ENCODE data around the gene ALOX12.
A peak's percentile ranks its signal among the peaks of the same experiment; 100 is the strongest.

ALOX12 gene

DNA sequence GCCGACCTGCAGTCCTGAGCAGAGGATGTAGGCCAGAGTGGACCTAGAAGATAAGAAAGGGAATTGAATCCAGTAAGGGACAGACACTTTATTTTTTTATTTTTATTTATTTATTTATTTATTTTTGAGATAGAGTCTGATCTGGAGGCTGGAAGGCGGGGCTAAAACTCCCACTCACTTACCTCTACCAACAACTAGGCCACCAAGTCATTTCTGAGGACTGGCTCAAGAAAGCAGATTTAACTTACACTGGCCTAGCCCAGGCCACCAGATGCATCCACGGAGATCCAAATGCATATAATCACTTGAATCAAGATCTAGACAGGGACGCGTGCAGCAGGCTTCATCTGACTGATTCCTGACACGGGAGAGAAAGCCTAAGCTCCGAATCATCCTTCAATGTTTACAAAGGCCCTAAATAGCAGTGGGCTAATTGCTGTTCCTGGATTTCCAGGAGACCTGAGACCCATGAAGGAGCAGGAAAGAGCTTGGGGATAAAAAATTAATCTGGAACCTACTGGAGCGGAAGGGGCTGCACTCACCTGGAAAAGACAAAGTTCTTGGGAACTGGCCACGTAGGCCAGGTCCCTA is 1.1 kb upstream of the ALOX12 start:
- Mint-ChIP-seq H3K27me3 (no peaks in the 10 kb centered on the region), H3K36me3 (ENCODE audit: low read depth) (peaks cover 18% of the 10 kb centered on the region), H3K4me1 (ENCODE audit: low read depth) (no peaks in the 10 kb centered on the region), H3K27ac (no peak overlapping the region), H3K9me3 (no peaks in the 10 kb centered on the region), H3K4me3 (no peak overlapping the region)

GRCh38 chr17:6996256-6997011 is 585 bp downstream of the ALOX12 start:
- no peaks in the 10 kb centered on the region for H3K27me3 Mint-ChIP-seq
- no peaks in the 10 kb centered on the region for H3K4me1 Mint-ChIP-seq (ENCODE audit: low read depth)
- no peak overlapping the region for H3K27ac Mint-ChIP-seq
- no peaks in the 10 kb centered on the region for H3K9me3 Mint-ChIP-seq
- H3K36me3 Mint-ChIP-seq (ENCODE audit: low read depth), result peaks cover 32% of the 10 kb centered on the region
- no peak overlapping the region for H3K4me3 Mint-ChIP-seq

DNA sequence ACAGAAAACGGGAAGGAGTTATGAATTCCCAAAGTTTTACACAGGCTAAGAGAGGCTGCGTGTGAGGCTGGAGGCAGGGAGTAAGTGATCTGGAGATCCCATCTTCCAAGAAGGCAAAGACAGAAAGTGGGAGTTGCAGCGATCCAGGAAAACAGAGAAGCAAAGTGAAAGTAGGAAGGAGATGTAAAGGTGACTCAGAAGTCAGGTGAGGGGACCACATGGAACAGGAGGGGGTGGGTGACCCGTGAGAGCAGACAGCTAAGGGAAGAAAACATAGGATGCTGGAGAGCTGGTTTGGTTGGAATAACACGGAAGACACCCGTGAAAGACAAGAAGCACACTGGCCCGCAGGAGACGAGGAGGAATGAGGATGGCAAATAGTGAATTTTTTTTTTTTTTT is 1.3 kb downstream of the ALOX12 start:
- Mint-ChIP-seq H3K36me3 (ENCODE audit: low read depth) (peaks cover 37% of the 10 kb centered on the region), H3K9me3 (no peaks in the 10 kb centered on the region), H3K4me1 (ENCODE audit: low read depth) (no peaks in the 10 kb centered on the region), H3K27ac (no peak overlapping the region), H3K27me3 (no peaks in the 10 kb centered on the region), H3K4me3 (no peak overlapping the region)

GRCh38 chr17:6998855-6999508 is 3.1 kb downstream of the ALOX12 start:
- Mint-ChIP-seq H3K9me3 (no peaks in the 10 kb centered on the region), H3K36me3 (ENCODE audit: low read depth) (peaks cover 39% of the 10 kb centered on the region), H3K27me3 (no peaks in the 10 kb centered on the region), H3K4me3 (no peak overlapping the region), H3K27ac (no peak overlapping the region), H3K4me1 (ENCODE audit: low read depth) (no peaks in the 10 kb centered on the region)

GRCh38 chr17:7001318-7001961 is 5.6 kb downstream of the ALOX12 start:
- peaks cover 6% of the 10 kb centered on the region for H3K4me1 Mint-ChIP-seq (ENCODE audit: low read depth)
- H3K4me3 Mint-ChIP-seq, result no peak overlapping the region
- H3K27ac Mint-ChIP-seq, result no peak overlapping the region
- H3K36me3 Mint-ChIP-seq (ENCODE audit: low read depth), result peaks cover 39% of the 10 kb centered on the region
- H3K9me3 Mint-ChIP-seq, result no peaks in the 10 kb centered on the region
- no peaks in the 10 kb centered on the region for H3K27me3 Mint-ChIP-seq

DNA sequence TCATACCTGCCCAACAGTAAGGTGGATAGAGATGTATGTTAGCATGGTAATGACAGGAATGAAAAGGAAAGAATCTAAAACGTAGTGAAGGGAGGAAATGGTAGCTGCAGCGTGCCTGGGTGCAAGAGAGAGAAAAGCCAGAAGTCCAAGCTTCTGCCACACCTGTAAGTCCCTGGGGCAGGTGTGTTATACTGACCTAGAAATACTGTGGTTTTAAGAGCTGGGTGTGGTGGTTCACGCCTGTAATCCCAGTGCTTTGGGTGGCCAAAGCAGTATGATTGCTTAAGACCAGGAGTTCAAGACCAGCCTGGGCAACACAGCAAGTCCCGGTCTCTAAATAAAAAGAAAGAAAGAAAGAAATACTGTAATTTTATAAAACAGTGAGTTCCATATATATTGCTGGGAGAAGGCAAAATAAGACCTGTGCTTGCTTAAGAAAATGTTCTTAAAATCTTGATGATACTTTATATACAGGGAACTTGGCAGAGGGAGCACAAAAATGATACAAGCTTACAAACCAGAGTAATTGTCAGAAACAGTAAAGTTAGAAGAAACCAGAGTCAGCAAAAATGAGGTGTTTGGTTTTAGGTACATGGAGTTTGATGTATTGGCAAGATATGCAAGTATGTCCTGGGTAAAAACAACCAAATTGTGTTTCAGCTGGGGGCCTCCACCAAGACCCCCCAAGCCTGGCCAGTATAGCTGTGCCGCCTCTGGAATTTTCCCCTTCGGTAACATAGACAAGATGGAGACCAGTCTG is 6.6 kb downstream of the ALOX12 start:
- no peaks in the 10 kb centered on the region for H3K27me3 Mint-ChIP-seq
- no peak overlapping the region for H3K4me3 Mint-ChIP-seq
- H3K27ac Mint-ChIP-seq, result no peak overlapping the region
- H3K36me3 Mint-ChIP-seq (ENCODE audit: low read depth), result peaks cover 33% of the 10 kb centered on the region
- H3K9me3 Mint-ChIP-seq, result no peaks in the 10 kb centered on the region
- peaks cover 6% of the 10 kb centered on the region for H3K4me1 Mint-ChIP-seq (ENCODE audit: low read depth)

DNA sequence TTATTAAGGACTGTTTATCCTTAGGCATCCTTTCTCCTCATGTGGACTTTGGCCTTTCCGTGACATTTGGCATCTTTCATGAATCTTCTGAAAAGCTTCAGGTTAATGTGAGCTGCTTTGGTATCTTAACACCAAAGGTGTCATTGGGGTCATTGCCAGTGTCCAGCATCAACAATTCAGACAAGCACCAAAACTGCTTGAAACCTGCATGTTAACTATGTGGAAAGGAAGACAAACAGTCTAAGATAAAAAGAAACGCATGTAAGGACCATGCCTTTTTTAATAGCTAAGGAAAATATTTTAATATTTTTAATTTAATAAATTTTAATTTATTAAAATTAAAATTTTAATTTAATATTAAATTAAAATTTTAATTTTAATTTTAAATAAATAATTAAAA is 7.9 kb downstream of the ALOX12 start:
- peaks cover 27% of the 10 kb centered on the region for H3K36me3 Mint-ChIP-seq (ENCODE audit: low read depth)
- no peaks in the 10 kb centered on the region for H3K27me3 Mint-ChIP-seq
- no peak overlapping the region for H3K4me3 Mint-ChIP-seq
- H3K27ac Mint-ChIP-seq, result no peak overlapping the region
- H3K9me3 Mint-ChIP-seq, result no peaks in the 10 kb centered on the region
- peaks cover 13% of the 10 kb centered on the region for H3K4me1 Mint-ChIP-seq (ENCODE audit: low read depth)

DNA sequence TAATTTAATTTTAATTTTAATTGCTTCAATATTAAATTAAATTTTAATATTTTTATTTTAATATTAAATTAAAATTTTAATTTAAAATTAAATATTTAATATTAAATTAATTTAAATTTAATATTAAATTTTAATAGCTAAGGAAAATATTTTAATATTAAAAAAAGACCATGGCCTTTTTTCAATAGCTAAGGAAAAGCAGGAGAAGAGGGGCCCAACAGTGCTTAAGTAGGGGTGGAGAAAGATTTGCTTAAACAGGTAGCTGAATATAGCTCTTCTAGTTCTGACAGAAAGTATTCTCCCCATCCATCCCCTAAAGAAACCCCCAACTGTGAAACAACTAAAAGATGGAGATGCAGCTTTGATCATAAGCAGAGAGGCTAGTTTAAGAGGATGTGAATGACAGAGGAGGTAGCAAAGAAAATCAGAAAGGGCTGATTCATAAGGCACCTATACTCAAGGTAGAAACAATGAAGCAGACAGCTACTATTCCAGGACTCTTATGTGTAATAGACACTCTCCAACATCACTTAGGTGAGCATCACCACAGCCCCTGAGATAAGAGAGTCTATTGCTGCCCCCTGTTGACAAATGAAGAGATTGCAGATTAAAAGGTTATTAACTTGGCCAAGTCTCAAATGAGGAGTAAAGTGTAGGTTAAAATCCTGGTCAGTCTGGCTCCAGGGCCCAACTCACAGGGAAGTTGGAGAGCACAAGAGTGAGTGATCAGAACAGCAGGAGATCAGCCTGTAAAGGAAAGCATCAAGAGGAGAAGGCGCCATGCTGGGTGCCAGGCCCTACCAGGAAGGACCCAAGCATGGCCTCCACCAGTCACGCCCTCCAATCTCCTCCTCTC is 8.8 kb downstream of the ALOX12 start:
- Mint-ChIP-seq H3K36me3 (ENCODE audit: low read depth) (peaks cover 27% of the 10 kb centered on the region), H3K27me3 (no peaks in the 10 kb centered on the region), H3K4me1 (ENCODE audit: low read depth) (peaks cover 22% of the 10 kb centered on the region), H3K27ac (no peak overlapping the region), H3K9me3 (no peaks in the 10 kb centered on the region), H3K4me3 (no peak overlapping the region)

DNA sequence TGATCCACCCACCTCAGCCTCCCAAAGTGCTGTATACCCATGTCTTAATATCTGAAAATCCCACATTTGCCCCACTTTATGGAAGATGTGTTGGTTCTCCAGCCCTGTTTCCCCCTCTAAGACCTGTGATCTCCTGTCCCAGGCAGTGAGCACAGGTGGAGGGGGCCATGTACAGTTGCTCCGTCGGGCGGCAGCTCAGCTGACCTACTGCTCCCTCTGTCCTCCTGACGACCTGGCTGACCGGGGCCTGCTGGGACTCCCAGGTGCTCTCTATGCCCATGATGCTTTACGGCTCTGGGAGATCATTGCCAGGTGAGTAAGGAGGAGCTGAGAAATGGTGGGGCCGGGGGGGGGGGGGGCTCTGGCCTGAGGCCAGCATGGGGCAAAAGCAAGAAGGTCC is 9.9 kb downstream of the ALOX12 start:
- H3K4me3 Mint-ChIP-seq, result no peak overlapping the region
- H3K4me1 Mint-ChIP-seq (ENCODE audit: low read depth), result peaks cover 32% of the 10 kb centered on the region
- no peaks in the 10 kb centered on the region for H3K27me3 Mint-ChIP-seq
- H3K27ac Mint-ChIP-seq, result no peak overlapping the region
- peaks cover 21% of the 10 kb centered on the region for H3K36me3 Mint-ChIP-seq (ENCODE audit: low read depth)
- H3K9me3 Mint-ChIP-seq, result no peaks in the 10 kb centered on the region

- Mint-ChIP-seq H3K27me3 (no peaks in the 10 kb centered on the region), H3K9me3 (no peaks in the 10 kb centered on the region), H3K27ac (no peak overlapping the region), H3K4me1 (ENCODE audit: low read depth) (peaks cover 46% of the 10 kb centered on the region), H3K4me3 (no peak overlapping the region), H3K36me3 (ENCODE audit: low read depth) (peaks cover 9% of the 10 kb centered on the region)
Observed at GRCh38 chr17:7007143-7007542, 11.3 kb downstream of the ALOX12 start.

- H3K9me3 Mint-ChIP-seq, result no peaks in the 10 kb centered on the region
- peak overlapping the region; percentile 21 for H3K27ac Mint-ChIP-seq
- no peaks in the 10 kb centered on the region for H3K27me3 Mint-ChIP-seq
Observed at GRCh38 chr17:7010523-7010922, 14.7 kb downstream of the ALOX12 start.

GRCh38 chr17:7011415-7011814 is 15.6 kb downstream of the ALOX12 start:
- Mint-ChIP-seq H3K9me3 (no peaks in the 10 kb centered on the region), H3K27me3 (no peaks in the 10 kb centered on the region), H3K27ac (peak overlapping the region; percentile 99), H3K4me1 (ENCODE audit: low read depth) (peaks cover 62% of the 10 kb centered on the region), H3K4me3 (peak overlapping the region; percentile 97), H3K36me3 (ENCODE audit: low read depth) (peaks cover 20% of the 10 kb centered on the region)

More at GRCh38 chr17:7010523-7010922, 14.7 kb downstream of the ALOX12 start:
- H3K4me3 Mint-ChIP-seq, result peak overlapping the region; percentile 97
- peaks cover 53% of the 10 kb centered on the region for H3K4me1 Mint-ChIP-seq (ENCODE audit: low read depth)
- peaks cover 20% of the 10 kb centered on the region for H3K36me3 Mint-ChIP-seq (ENCODE audit: low read depth)

DNA sequence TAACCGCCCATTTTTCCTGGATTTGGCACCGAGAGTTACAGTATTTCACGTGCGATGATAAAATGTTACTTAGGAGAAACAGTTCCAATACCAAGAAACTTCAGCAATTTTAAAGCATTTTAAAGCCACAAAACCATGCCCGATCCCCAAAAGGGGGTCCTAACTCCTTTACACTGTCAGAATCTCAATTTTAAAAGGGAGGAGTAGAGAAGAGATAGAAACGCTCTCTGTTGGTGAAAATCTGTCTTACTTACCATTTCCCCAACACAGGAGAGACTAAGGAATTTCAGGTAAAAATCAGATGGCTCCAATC is 16.0 kb downstream of the ALOX12 start:
- Mint-ChIP-seq H3K27me3 (no peaks in the 10 kb centered on the region), H3K36me3 (ENCODE audit: low read depth) (peaks cover 21% of the 10 kb centered on the region), H3K27ac (peak overlapping the region; percentile 99), H3K4me3 (peak overlapping the region; percentile 97), H3K9me3 (no peaks in the 10 kb centered on the region), H3K4me1 (ENCODE audit: low read depth) (peaks cover 67% of the 10 kb centered on the region)
